Measurements from ENCODE around the gene TOPBP1. TPM values are rescaled to one million over a fixed set of nuclear protein-coding genes. Genes with fewer than 3 reads are reported as not detected.
"Not testable (repeated sequence)": the region's sequence is repeated elsewhere in the genome, so short reads cannot be mapped to it uniquely, and the experiment has no call there.

The TOPBP1 gene
- total RNA-seq, 1 donor from 2014 or later, result 21.2 TPM

DNA sequence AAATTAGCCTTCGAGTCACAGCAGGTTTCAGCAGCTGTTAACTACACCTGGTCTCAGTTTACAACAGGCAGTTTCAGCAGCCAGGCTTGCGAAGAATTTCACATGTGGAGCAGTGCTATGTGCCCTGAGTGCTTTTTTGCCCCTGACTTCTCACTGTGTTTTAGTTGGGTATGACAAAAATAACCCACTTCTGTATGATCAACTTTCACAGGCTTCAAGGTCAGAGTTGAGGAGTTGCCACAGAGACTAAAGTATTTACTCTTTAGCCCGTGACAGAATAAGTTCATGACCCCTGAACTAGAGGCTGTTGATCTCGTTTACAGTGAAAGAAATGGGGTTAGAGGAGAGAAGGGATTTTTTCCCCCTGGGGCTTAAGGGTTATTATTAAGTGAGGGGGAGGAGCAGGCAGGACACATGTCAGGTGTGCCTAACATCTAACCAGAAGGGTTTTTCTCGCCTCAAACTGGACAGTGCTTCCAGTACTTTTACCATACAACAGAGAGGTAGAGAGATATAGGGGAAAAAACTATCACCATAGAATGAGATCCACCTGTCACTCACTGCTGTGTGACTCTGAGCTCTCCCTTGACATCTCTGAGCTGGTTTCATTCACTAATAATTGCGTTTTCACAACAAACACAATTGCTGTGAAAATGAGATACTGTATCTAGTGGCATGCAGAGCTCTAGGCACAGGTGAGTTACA is 14.0 kb upstream of the TOPBP1 start:
- no peak for DNase-seq (ENCODE audit: extremely low read depth, low read depth, low spot score)

DNA sequence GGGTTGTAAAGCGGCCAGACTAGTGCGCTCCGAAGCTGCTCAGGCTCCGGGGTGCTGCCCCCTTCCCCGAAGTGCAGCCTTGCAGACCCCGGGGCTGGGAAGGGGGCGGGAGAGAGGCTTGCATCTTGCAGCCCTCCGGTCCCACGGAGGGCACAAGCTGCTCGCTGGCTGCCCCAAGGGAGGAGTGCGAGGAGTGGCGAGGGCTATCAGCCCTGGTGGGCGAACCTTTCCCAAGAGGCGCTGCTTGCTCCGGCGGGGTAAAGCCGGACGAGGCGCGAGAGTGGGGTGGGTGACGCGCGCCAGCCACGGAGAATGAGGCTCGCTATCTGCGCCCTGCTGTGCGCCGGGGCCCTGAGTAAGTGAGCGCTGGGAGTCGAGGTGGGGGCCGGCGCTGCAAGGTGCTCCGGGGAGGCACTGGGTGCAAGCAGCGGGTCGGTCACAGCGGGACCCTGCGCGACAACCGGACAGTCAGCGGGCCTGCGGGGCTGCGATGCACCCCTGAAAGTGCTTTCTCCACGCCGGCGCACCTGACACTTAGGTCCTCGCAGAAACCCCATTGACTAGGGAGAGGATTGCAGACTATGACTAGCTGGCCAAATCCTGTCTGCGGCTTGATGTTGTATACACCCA is 12.7 kb upstream of the TOPBP1 start:
- no peak for DNase-seq (ENCODE audit: extremely low read depth, low read depth, low spot score)

DNA sequence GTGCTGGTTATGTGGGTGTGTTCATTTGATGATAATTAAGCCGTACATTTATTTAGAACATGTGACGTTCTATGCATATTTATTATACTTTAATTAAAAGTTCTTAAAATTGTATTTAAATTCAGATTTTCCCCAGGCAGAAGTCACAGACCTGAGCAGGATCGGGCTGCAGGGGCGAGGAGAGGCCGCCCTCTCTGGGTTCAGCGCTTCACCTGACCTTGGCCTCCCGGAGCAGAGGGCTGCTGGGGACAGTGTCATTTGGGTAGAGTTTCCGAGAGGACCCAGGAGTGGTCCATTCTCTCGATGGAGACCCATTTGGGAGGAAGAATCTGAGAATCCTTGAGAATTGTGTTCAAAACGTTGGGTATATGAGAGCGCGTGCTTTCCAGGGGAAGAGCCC is 12.0 kb upstream of the TOPBP1 start:
- no peak for DNase-seq (ENCODE audit: extremely low read depth, low read depth, low spot score)

DNA sequence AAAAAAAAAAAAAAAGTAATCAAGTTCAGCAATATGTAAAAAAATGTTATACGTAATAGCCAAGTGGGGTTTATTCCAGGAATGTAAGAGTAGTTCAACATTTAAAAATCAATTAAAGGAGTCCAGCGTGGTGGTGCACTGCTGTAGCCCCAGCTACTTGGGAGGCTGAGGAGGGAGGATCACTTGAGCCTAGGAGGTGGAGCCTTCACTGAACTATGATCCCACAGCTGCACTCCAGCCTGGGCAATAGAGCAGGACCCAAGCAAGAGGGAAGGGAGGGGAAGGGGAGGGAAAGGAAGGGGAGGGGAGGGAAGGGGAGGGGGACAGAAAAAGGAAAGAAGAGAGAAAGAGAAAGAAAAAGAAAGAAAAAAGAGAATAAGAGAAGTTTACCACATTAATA is 10.7 kb upstream of the TOPBP1 start:
- no peak for DNase-seq (ENCODE audit: extremely low read depth, low read depth, low spot score)

DNA sequence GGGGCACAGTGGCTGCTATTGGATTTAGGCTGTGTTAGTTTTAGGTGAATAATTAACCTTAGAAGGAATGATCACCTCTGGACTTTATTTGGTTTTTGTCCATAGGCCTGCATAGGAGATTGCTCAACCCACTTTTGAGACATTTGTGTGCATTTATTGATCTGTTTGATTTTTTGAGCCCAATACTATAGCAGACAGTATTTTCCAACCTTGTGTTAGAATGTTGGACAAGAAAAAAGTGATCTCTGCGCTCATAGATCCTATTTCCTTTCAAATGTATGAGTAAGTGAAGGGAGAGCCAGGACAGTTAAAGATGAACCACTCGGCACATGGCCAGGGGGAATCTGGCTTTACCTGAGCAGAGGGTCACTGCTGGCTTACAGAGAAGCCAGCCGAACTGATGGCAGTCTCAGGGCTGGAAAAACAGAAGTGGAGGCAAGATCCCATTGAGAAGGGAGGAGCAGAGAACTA is 8.8 kb upstream of the TOPBP1 start:
- DNase-seq (ENCODE audit: extremely low read depth, low read depth, low spot score), result no peak

DNA sequence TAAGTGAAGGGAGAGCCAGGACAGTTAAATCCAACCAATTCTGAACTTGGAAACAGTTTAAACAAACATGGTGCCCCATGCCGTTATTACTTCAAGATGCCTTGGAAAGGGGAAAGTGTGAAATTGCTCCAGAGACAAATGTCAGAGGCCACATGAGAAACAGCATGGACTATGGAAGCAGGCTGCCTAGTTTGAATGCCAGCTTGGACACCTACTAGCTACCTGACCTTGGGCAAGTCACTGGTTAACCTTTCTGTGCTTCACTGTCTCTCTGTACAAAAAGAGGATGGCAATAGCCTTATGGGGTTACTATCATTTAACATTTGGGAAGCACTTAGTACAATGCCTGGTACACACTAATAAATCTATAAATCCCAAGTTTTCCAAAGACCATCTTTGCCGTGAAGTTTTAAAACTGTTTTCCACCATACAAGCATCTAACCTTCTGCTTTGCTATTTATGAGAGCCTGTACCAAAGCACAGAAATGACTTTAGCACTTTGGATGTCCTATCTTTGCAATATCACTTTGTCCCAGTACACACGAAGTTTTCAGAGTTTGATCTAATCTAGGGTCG is 8.3 kb upstream of the TOPBP1 start:
- no peak for DNase-seq (ENCODE audit: extremely low read depth, low read depth, low spot score)

DNA sequence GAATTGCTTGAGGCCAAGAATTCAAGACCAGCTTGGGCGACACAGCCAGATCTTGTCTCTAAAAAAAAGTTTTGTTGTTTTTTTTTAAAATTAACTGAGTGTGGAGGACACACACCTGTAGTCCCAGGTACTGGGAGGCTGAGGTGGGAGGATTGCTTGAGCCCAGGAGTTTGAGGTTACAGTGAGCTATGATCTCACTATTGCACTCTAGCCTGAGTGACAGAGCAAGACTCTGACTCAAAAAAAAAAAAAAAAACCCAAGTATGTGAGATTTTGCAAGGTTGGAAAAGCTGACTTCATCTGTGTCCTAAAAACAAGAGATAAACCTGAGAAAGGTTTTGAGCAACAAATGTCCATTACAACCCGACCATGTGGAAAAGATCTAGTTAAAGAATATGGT is 5.4 kb upstream of the TOPBP1 start:
- DNase-seq (ENCODE audit: extremely low read depth, low read depth, low spot score), result no peak

DNA sequence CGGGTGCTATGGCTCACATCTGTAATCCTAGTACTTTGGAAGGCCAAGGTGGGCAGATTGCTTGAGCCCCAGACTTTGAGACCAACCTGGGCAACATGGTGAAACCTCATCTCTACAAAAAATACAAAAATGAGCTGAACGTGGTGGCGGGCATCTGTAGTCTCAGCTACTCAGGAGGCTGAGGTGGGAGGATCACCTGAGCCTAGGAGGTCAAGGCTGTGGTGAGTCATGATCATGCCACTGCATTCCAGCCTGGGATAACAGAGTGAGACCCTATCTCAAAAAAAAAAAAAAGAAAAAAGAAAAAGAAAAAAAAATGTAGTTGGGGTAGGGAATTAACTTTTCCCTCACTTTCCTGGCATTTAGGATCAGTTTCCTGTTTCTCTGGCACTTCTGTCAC is 3.4 kb upstream of the TOPBP1 start:
- not testable (repeated sequence) for DNase-seq (ENCODE audit: extremely low read depth, low read depth, low spot score)

DNA sequence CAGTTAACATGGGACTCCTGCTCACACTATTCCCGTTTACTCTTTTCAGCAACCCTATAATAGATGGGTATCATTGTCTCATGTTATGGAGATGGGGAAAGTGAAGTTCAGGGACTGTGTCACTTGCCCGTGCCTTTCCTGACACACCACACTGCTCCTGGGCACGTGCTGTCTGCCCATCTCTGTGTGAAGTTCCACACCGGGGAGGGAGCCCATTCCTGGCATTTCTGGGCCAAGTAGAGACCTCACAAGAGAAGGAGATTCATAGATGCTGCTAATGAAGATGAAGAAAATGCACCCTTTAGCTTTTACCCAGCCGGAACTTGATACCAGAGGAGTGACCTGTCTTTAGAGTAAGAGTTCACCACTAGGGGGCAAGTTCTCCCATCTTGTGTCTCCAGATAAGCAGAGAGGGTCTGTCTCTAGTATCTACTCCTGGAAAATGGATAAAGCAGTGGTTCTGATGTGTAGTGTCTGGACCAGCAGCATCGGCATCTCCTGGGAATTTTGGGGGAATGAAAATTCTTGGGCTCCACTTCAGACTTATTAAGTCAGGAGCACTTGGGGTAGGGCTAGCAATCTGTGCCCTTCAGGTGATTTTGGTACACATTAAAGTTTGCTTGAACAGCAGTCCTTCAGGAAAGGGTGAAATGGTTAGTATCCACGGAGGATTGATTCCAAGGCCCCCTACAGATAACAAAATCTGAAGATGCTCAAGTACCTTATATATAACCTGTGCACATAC is 2.0 kb upstream of the TOPBP1 start:
- DNase-seq (ENCODE audit: extremely low read depth, low read depth, low spot score), result no peak

DNA sequence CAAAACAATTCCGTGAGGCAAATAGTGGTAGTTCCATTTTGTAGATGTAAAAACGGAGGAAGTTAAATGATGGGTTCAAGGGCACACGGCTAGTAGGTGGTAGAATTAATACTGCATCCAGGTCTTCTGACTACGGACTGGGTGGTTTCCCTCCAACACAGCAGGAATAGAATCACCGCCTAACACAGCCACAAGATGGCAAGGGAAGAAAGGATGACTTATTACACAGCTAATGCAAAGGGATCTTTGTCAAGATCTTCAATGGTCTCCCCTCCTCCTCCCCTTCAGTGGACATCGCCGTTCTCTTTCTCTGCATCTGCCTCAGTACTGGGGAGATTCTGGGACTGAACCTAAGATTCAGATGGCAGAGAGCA is 524 bp upstream of the TOPBP1 start:
- DNase-seq (ENCODE audit: extremely low read depth, low read depth, low spot score), result no peak

DNA sequence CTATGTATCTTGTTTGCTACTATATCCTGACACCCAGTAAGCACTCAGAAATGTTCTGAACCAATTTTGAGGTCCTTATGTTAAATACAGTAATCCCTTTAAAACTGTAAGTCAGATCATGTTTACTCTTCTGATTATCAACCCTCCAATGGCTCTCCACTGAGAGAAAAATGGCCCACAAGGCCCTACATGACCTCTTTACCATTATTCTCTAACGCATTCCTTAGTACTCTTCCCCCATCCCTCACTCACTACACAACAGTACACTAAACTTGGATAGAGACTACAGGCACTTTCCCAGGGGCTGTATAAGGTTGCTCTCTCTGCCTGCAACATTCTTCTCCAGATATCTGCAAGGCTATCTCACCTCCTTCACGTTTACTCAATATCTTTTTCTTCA is 1.9 kb downstream of the TOPBP1 start:
- DNase-seq (ENCODE audit: extremely low read depth, low read depth, low spot score), result no peak

DNA sequence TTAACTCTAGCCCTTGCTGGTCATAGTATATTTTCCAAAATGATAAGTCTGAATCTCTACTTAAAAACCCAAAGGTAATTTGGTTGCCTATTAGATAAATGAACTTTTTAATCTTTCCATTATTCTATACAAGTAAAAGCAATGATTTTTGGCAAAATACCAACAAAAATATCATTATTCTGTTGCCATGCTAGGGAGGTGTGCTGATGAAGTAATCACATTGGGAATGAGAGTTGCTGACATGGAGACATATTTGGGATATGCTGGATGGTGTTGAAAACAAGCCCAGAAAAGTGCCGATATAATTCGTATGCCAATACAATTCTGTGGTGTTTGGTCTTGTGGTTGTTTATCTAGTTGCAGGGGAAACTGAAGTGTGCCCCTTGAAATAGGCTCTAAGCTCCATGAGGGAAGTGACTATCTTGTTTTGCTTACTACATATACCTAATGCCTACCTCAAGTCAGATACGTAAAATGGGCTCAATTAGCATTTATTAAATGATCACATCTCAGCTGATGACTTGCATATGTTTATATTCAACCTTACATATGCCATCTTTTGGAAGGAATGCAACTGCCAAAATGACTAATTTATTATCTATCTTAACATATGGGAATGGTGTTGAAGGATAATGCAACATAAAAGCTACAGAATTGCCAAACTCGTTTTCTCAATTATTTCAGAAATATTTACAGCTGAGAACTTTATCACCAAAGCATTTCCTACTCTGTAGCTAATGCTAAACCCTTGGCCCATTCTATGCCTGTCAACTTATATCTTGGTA is 5.8 kb downstream of the TOPBP1 start:
- no peak for DNase-seq (ENCODE audit: extremely low read depth, low read depth, low spot score)

DNA sequence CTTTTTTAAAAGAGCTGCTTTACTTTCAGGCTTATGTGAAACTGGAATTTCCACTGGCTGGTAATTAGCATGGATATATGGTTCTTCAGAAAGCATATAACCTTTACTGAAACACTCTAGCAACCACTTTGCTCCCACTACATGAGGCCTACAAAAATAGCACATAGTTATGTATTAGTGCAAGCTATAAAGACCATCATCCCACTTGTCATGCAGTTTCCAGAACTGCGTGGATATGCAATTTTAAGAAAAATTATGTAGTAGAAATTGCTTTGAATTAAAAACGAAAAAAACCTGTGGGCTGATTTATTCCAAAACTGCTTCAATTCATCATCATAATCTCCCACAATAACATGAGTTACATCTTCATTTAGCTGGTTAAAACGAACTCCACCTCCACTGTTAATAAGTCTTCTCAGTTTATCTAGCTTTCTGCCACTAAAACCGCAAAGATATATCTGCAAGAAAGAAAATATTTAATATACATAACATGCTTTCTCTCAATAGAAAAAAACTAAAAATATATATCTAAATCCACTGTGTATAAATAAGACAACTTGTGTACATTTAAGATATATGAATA is 12.2 kb downstream of the TOPBP1 start:
- DNase-seq (ENCODE audit: extremely low read depth, low read depth, low spot score), result no peak

DNA sequence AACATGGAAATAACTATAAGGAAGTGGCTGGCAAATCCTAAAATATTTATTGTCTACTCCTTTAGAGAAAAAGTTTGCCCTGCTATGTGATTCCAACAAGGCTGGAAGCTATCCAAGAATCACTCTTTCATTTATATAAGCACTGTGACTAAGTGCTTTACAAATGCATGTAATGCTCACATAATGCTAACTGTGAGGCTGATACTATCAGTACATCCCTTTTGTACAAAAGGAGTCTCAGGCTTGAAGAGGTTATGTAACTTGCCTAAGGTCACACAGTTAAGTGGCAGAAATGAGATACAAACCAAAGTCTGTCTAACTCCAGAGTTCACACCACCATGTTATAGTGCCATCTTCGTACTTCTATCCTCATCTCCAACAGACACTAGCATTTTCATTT is 17.0 kb downstream of the TOPBP1 start:
- peak; percentile 64 for DNase-seq (ENCODE audit: extremely low read depth, low read depth, low spot score)

DNA sequence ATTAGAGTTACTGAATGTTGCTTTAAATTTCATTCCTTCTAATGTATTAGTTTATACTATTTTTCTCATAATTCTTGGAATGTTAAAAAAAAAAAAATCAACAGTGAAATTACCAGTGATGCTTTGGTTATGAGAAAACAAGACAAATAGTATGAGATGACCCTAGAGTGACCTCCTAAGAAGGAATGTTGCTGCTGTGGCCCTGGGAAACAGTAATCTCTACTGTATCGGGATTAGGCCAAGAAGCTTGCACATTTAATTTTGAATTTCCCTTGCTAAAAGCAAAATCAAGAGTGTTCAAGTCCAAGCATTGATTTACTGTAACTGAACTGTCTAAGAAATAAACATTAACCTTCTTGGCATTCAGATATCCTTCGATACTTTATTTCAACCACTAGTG is 18.1 kb downstream of the TOPBP1 start:
- DNase-seq (ENCODE audit: extremely low read depth, low read depth, low spot score), result no peak

DNA sequence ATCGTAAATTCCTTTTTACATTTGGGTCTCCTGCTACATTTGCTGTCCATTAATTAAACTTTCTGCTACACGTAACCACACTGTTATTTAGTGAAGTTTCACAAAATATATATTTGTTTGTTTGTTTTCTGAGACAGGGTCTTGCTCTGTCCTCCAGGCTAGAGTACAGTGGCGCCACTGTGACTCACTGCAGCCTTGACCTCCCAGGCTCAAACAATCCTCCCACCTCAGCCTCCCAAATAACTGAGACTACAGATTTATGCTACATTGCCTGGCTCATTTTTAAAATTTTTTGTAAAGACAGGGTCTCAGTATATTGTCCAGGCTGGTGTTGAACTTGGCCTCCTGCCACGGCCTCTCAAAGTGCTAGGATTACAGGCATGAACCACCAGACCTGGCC is 20.5 kb downstream of the TOPBP1 start:
- no peak for DNase-seq (ENCODE audit: extremely low read depth, low read depth, low spot score)

DNA sequence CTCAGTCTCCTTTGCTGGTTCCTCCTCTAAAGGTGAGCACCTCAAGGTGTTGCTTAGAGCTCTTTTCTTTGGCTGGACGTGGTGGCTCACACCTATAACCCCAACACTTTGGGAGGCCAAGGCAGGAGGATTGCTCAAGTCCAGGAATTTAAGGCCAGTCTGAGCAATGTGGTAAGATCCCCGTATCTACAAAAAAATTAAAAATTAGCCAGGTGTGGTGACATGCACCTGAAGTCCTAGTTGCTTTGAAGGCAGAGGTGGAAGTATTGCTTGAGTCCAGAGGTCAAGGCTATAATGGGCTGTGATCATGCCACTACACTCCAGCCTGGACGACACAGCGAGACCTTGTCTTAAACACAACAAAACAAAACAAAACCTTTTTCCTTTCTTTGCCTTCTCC is 28.3 kb downstream of the TOPBP1 start:
- no peak for DNase-seq (ENCODE audit: extremely low read depth, low read depth, low spot score)

DNA sequence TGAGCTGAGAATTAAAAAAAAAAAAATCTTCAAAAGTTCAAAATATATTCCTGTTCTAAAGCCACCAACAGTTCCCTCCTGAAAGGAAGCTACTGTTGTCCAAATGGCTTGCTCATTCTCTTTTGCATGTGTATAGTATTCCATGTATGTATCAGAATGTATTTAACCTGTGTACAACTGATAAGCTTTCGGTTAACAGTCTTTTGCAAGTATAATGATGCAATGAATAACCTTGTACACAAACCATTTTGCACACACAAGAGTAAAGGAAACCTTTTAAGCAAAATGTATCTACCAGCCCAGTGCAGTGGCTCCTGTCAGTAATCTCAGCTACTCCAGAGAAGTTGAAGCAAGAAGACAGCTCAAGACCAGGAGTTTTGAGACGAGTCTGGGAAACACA is 32.6 kb downstream of the TOPBP1 start:
- DNase-seq (ENCODE audit: extremely low read depth, low read depth, low spot score), result no peak

DNA sequence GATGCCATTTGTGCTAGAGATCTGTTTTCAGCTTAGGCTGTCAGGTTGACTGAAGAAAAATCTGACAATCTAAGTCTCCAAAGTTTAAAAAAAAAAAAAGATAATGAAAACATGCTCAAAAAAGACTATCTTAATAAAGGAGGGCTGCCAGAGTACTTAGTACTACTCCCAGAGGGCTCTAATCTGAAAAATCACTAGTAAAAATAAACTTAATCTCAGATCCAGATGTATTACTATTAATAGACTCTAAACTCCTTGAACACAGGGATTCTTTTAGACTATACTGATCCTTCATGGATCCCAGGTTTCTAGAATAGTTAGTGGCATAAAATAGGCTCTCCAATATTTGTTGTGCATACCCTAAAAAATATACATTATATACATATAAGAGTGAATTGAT is 34.0 kb downstream of the TOPBP1 start:
- DNase-seq (ENCODE audit: extremely low read depth, low read depth, low spot score), result no peak

DNA sequence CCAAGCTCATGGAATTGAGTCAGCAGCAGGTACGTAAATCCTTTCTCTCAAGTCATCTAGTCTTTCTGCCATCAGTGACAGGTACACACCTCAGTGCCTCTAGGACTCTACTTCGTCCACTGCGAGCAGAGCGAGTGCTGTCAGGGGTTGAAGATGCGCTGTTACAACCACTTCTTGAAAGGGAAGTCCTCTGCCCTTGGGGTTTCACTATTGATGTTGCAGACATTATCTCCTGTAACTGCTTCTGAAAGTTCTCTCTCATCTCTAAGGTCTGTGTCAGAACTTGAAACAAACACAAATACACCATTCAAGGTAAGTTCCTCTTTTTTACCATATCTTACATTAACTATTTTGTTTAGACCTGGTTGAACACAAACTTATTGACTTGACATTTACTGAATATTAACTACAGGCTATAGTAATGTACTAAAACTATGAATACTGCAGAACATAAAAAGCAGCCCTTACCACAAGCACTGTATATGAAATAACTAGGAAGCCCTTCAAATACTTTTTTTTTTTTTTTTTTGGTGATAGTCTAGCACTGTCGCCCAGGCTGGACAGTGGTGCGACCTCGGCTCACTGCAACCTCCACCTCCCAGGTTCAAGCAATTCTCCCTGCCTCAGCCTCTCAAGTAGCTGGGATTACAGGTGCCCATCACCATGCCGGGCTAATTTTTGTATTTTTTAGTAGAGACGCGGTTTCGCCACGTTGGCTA is 41.5 kb downstream of the TOPBP1 start:
- DNase-seq (ENCODE audit: extremely low read depth, low read depth, low spot score), result no peak

Data from glomerular endothelial cell (primary cell).